Gastroesophageal sphincter (tissue), 4 donors: ENCODE results near the gene SLC7A6. TPM values are rescaled to one million over a fixed set of nuclear protein-coding genes. Genes with fewer than 3 reads are reported as not detected.

ENCODE experiments used
- ATAC-seq: fragments of 150-250 bp; one replicate; pipeline ENCODE4 v1.9.1; 2016; ENCODE audit warnings: mild to moderate bottlenecking, moderate library complexity
- H3K27ac ChIP-seq, 4 donors: fragments of 200-600 bp; sonication (generic) in 3 of 4; 1 replicate in 3 of 4; 2 replicates in 1 of 4; pipeline ENCODE4 v1.5.1; 2016 to 2019
- H3K27me3 ChIP-seq: fragments of 200-600 bp; sonication (generic); one replicate; pipeline ENCODE4 v1.5.1; 2019
- H3K36me3 ChIP-seq, 2 donors: fragments of 200-600 bp; sonication (generic); one replicate each; pipeline ENCODE4 v1.5.1; 2019; ENCODE audit warnings: control low read depth in 1 of 2
- H3K4me1 ChIP-seq, 3 donors: fragments of 200-600 bp; sonication (generic); 1 replicate in 2 of 3; 2 replicates in 1 of 3; pipeline ENCODE4 v1.5.1; 2016 to 2019; ENCODE audit warnings: control low read depth in 2 of 3
- H3K4me3 ChIP-seq, 2 donors: fragments of 200-600 bp; sonication (generic); one replicate each; pipeline ENCODE4 v1.5.1; 2019; ENCODE audit warnings: mild to moderate bottlenecking in 1 of 2, moderate library complexity in 1 of 2
- H3K9me3 ChIP-seq, 3 donors: fragments of 200-600 bp; sonication (generic); one replicate each; pipeline ENCODE4 v1.5.1; 2017 to 2019; ENCODE audit warnings: control low read depth in 2 of 3
- CTCF ChIP-seq, 4 experiments: fragments of 200-600 bp in 2 of 4; fragments of 450-650 bp in 2 of 4; sonication (generic) in 1 of 4; IDR thresholded peaks; one replicate each; pipeline ENCODE4 v1.5.1; 2017 to 2019; ENCODE audit warnings: antibody characterized with exemption in 4 of 4, mild to moderate bottlenecking in 2 of 4, moderate library complexity in 2 of 4
- EP300 ChIP-seq: sonication (generic); formaldehyde crosslinking; IDR thresholded peaks from one replicate; pipeline ENCODE4 v1.6.1; 2017; ENCODE audit warnings: antibody characterized with exemption, mild to moderate bottlenecking
- POLR2A ChIP-seq, 2 donors: fragments of 450-650 bp; IDR thresholded peaks; one replicate each; pipeline ENCODE4 v1.6.1; 2017; ENCODE audit warnings: antibody characterized with exemption in 2 of 2, mild to moderate bottlenecking in 2 of 2, moderate library complexity in 1 of 2
- POLR2AphosphoS5 ChIP-seq: sonication (generic); formaldehyde crosslinking; IDR thresholded peaks from one replicate; pipeline ENCODE4 v1.6.1; 2017; ENCODE audit warnings: antibody characterized with exemption
- WGBS, 2 donors: methylation state at CpG; one replicate each; pipeline ENCODE4 v1.1.5; 2018; ENCODE audit warnings: low coverage in 1 of 2; 5-methylcytosine and 5-hydroxymethylcytosine counted together
- total RNA-seq, 4 donors: library from RNA; depleted of rRNA; stranded (reverse); fragments of >200 nt; gene quantifications; one replicate each; pipeline ENCODE4 v1.1.0, GENCODE V29; 2016

Gene SLC7A6
- total RNA-seq, 4 donors from 2014 or later: 19.1 to 51.5 (median 33.7) TPM

GRCh38 chr16:68231384-68232136 lies 32.8 kb upstream of the SLC7A6 start:
- Histone ChIP-seq H3K27ac (no peak overlapping the region), H3K9me3 (no peaks in the 10 kb centered on the region), H3K4me3 (no peak overlapping the region), H3K27me3 (no peaks in the 10 kb centered on the region), H3K4me1 (peaks cover 0 to 40% (median 5%) of the 10 kb centered on the region in 3 donors), H3K36me3 (peaks cover 0 to 42% of the 10 kb centered on the region in 2 donors)
- TF ChIP-seq POLR2AphosphoS5: no peak
- no peak for TF ChIP-seq POLR2A (IDR thresholded peaks at IDR 0.05)
- no peak for TF ChIP-seq EP300
- no peak for TF ChIP-seq CTCF (IDR thresholded peaks at IDR 0.05)
- no peak for ATAC-seq
- 100% methylated on average over 1 of the region's 26 CpGs; no CpG with 5 or more reads in 1 of the 2 donors for WGBS, 2 donors

- TF ChIP-seq POLR2A (IDR thresholded peaks at IDR 0.05) (no peak), CTCF (IDR thresholded peaks at IDR 0.05) (no peak), EP300 (no peak), POLR2AphosphoS5 (no peak)
- H3K4me1 ChIP-seq: peaks cover 0 to 46% (median 8%) of the 10 kb centered on the region in 3 donors
- no peak for ATAC-seq
- H3K9me3 ChIP-seq: no peaks in the 10 kb centered on the region
- no peaks in the 10 kb centered on the region for H3K27me3 ChIP-seq
- no peak overlapping the region for H3K27ac ChIP-seq
- H3K4me3 ChIP-seq: no peak overlapping the region
- WGBS, 2 donors: 70% methylated on average over 2 of the region's 16 CpGs; no CpG with 5 or more reads in 1 of the 2 donors
- peaks cover 0 to 37% of the 10 kb centered on the region in 2 donors for H3K36me3 ChIP-seq
Observed at GRCh38 chr16:68232335-68232734, 32.0 kb upstream of the SLC7A6 start.

GRCh38 chr16:68233085-68233834 lies 31.1 kb upstream of the SLC7A6 start:
- Histone ChIP-seq H3K27ac (peak overlapping the region in 1 of 4 donors; percentile 6), H3K27me3 (no peaks in the 10 kb centered on the region), H3K36me3 (peaks cover 0 to 30% of the 10 kb centered on the region in 2 donors), H3K4me1 (peaks cover 0 to 45% (median 13%) of the 10 kb centered on the region in 3 donors), H3K9me3 (no peaks in the 10 kb centered on the region), H3K4me3 (no peak overlapping the region)
- TF ChIP-seq EP300 (no peak), CTCF (IDR thresholded peaks at IDR 0.05) (no peak), POLR2AphosphoS5 (no peak), POLR2A (IDR thresholded peaks at IDR 0.05) (no peak)
- no peak for ATAC-seq
- 63 to 76% methylated on average over 3 of the region's 5 CpGs for WGBS, 2 donors

- Histone ChIP-seq H3K9me3 (no peaks in the 10 kb centered on the region), H3K4me1 (peaks cover 0 to 45% (median 14%) of the 10 kb centered on the region in 3 donors), H3K4me3 (no peak overlapping the region), H3K27ac (peak overlapping the region in 2 of 4 donors; percentile 6 to 86), H3K36me3 (peaks cover 0 to 28% of the 10 kb centered on the region in 2 donors), H3K27me3 (no peaks in the 10 kb centered on the region)
- no CpG with 5 or more reads among the region's 8 CpGs for WGBS, 2 donors
- no peak for TF ChIP-seq POLR2A (IDR thresholded peaks at IDR 0.05)
- no peak for ATAC-seq
Observed at GRCh38 chr16:68233835-68234187, 30.5 kb upstream of the SLC7A6 start.

- Histone ChIP-seq H3K4me1 (peaks cover 0 to 39% (median 9%) of the 10 kb centered on the region in 3 donors), H3K27me3 (no peaks in the 10 kb centered on the region), H3K36me3 (peaks cover 0 to 28% of the 10 kb centered on the region in 2 donors), H3K4me3 (no peak overlapping the region), H3K27ac (peak overlapping the region in 2 of 4 donors; percentile 6 to 86), H3K9me3 (no peaks in the 10 kb centered on the region)
- no peak for TF ChIP-seq EP300
- TF ChIP-seq CTCF (IDR thresholded peaks at IDR 0.05): no peak
- no peak for TF ChIP-seq POLR2A (IDR thresholded peaks at IDR 0.05)
- no peak for TF ChIP-seq POLR2AphosphoS5
- 60% methylated on average over 3 of the region's 13 CpGs; no CpG with 5 or more reads in 1 of the 2 donors for WGBS, 2 donors
- ATAC-seq: no peak
Observed at GRCh38 chr16:68234188-68235107, 29.9 kb upstream of the SLC7A6 start.
